KOPT-K1 (cell line): ENCODE data around the gene CHST15.

Experiments
- H3K27ac ChIP-seq: fragments of 200-600 bp; sonication (generic); 2 replicates; pipeline ENCODE4 v1.5.1; 2016; ENCODE audit warnings: antibody characterized with exemption, mild to moderate bottlenecking, low read depth, low read length; ENCODE audit not compliant: poor library complexity, severe bottlenecking
- H3K36me3 ChIP-seq: fragments of 200-600 bp; sonication (generic); 2 replicates; pipeline ENCODE4 v1.5.1; 2017; ENCODE audit warnings: antibody characterized with exemption, mild to moderate bottlenecking, low read length, moderate library complexity; ENCODE audit not compliant: insufficient read depth
- H3K9me3 ChIP-seq: fragments of 200-600 bp; sonication (generic); 2 replicates; pipeline ENCODE4 v1.5.1; 2017; ENCODE audit warnings: antibody characterized with exemption, low read length, mild to moderate bottlenecking; ENCODE audit not compliant: insufficient read depth, poor library complexity, severe bottlenecking

The CHST15 gene

GRCh38 chr10:124019886-124020797 is 73.3 kb downstream of the CHST15 start:
- Histone ChIP-seq H3K9me3 (no peaks in the 10 kb centered on the region), H3K36me3 (no peaks in the 10 kb centered on the region), H3K27ac (no peak overlapping the region)

- H3K27ac ChIP-seq = no peak overlapping the region
- no peaks in the 10 kb centered on the region for H3K36me3 ChIP-seq
- H3K9me3 ChIP-seq = peaks cover 1% of the 10 kb centered on the region
Observed at GRCh38 chr10:124018886-124019525, 74.4 kb downstream of the CHST15 start.

- Histone ChIP-seq H3K27ac (no peak overlapping the region), H3K36me3 (no peaks in the 10 kb centered on the region), H3K9me3 (peaks cover 14% of the 10 kb centered on the region)
Observed at GRCh38 chr10:124017729-124018128, 75.7 kb downstream of the CHST15 start.

GRCh38 chr10:124016804-124017375 is 76.5 kb downstream of the CHST15 start:
- no peaks in the 10 kb centered on the region for H3K36me3 ChIP-seq
- H3K9me3 ChIP-seq = peaks cover 17% of the 10 kb centered on the region
- H3K27ac ChIP-seq = no peak overlapping the region

GRCh38 chr10:124015991-124016390 is 77.4 kb downstream of the CHST15 start:
- Histone ChIP-seq H3K36me3 (no peaks in the 10 kb centered on the region), H3K9me3 (peaks cover 17% of the 10 kb centered on the region), H3K27ac (no peak overlapping the region)

- H3K9me3 ChIP-seq = peaks cover 17% of the 10 kb centered on the region
- H3K27ac ChIP-seq = no peak overlapping the region
- no peaks in the 10 kb centered on the region for H3K36me3 ChIP-seq
Observed at GRCh38 chr10:124014416-124015154, 78.8 kb downstream of the CHST15 start.

GRCh38 chr10:124013916-124014315 is 79.5 kb downstream of the CHST15 start:
- Histone ChIP-seq H3K9me3 (peaks cover 17% of the 10 kb centered on the region), H3K36me3 (no peaks in the 10 kb centered on the region), H3K27ac (no peak overlapping the region)

- Histone ChIP-seq H3K27ac (no peak overlapping the region), H3K9me3 (peaks cover 17% of the 10 kb centered on the region), H3K36me3 (no peaks in the 10 kb centered on the region)
Observed at GRCh38 chr10:124012991-124013390, 80.4 kb downstream of the CHST15 start.

- no peak overlapping the region for H3K27ac ChIP-seq
- no peaks in the 10 kb centered on the region for H3K36me3 ChIP-seq
- H3K9me3 ChIP-seq = peaks cover 17% of the 10 kb centered on the region
Observed at GRCh38 chr10:124012583-124012982, 80.8 kb downstream of the CHST15 start.

- no peak overlapping the region for H3K27ac ChIP-seq
- H3K9me3 ChIP-seq = peaks cover 17% of the 10 kb centered on the region
- H3K36me3 ChIP-seq = no peaks in the 10 kb centered on the region
Observed at GRCh38 chr10:124012066-124012465, 81.3 kb downstream of the CHST15 start.

- no peaks in the 10 kb centered on the region for H3K36me3 ChIP-seq
Observed at GRCh38 chr10:124011464-124011863, 81.9 kb downstream of the CHST15 start.

GRCh38 chr10:124010563-124011131 is 82.8 kb downstream of the CHST15 start:
- Histone ChIP-seq H3K27ac (no peak overlapping the region), H3K9me3 (peaks cover 17% of the 10 kb centered on the region), H3K36me3 (no peaks in the 10 kb centered on the region)

More at GRCh38 chr10:124011464-124011863, 81.9 kb downstream of the CHST15 start:
- Histone ChIP-seq H3K9me3 (peaks cover 17% of the 10 kb centered on the region), H3K27ac (no peak overlapping the region)

GRCh38 chr10:124010024-124010423 is 83.4 kb downstream of the CHST15 start:
- Histone ChIP-seq H3K27ac (no peak overlapping the region), H3K9me3 (peaks cover 17% of the 10 kb centered on the region), H3K36me3 (no peaks in the 10 kb centered on the region)

GRCh38 chr10:124009231-124010015 is 84.0 kb downstream of the CHST15 start:
- Histone ChIP-seq H3K36me3 (no peaks in the 10 kb centered on the region), H3K27ac (no peak overlapping the region), H3K9me3 (peaks cover 17% of the 10 kb centered on the region)
